Spleen (tissue), 11 donors: ENCODE data around the gene CILP2. TPM values are rescaled to one million over a fixed set of nuclear protein-coding genes. Genes with fewer than 3 reads are reported as not detected.

Experiments used
- DNase-seq: peaks from one replicate; pipeline ENCODE4 v3.0.0-alpha.2; 2020
- H3K27ac ChIP-seq, 8 donors: fragments of 200-600 bp; sonication (generic) in 7 of 8; 1 replicate in 4 of 8; 2 replicates in 4 of 8; pipeline versions ENCODE4 v1.5.0 to v1.8.0; 2016 to 2021; ENCODE audit warnings: inconsistent platforms in 4 of 8, mild to moderate bottlenecking in 4 of 8, moderate library complexity in 1 of 8
- H3K27me3 ChIP-seq, 7 donors: fragments of 200-600 bp; sonication (generic) in 6 of 7; replicated peaks in 1 of 7; 1 replicate in 4 of 7; 2 replicates in 3 of 7; pipeline versions ENCODE4 v1.5.0 to v1.8.0; 2016 to 2021; ENCODE audit warnings: inconsistent platforms in 3 of 7, mild to moderate bottlenecking in 1 of 7
- H3K36me3 ChIP-seq, 6 donors: fragments of 200-600 bp; sonication (generic) in 5 of 6; 1 replicate in 4 of 6; 2 replicates in 2 of 6; pipeline versions ENCODE4 v1.5.0 to v1.8.0; 2016 to 2021; ENCODE audit warnings: inconsistent platforms in 2 of 6
- H3K4me1 ChIP-seq, 6 donors: fragments of 200-600 bp; sonication (generic) in 5 of 6; 1 replicate in 3 of 6; 2 replicates in 3 of 6; pipeline versions ENCODE4 v1.5.0 to v1.8.0; 2016 to 2021; ENCODE audit warnings: inconsistent platforms in 3 of 6
- H3K4me3 ChIP-seq, 8 donors: fragments of 200-600 bp; sonication (generic) in 7 of 8; 1 replicate in 4 of 8; 2 replicates in 4 of 8; pipeline versions ENCODE4 v1.5.0 to v1.8.0; 2016 to 2021; ENCODE audit warnings: inconsistent platforms in 4 of 8, mild to moderate bottlenecking in 4 of 8, moderate library complexity in 2 of 8
- H3K9me3 ChIP-seq, 8 donors: fragments of 200-600 bp; sonication (generic) in 7 of 8; 1 replicate in 4 of 8; 2 replicates in 4 of 8; pipeline versions ENCODE4 v1.5.0 to v1.8.0; 2016 to 2021; ENCODE audit warnings: inconsistent platforms in 4 of 8
- POLR2A ChIP-seq, 3 donors: fragments of 450-650 bp; IDR thresholded peaks; one replicate each; pipeline ENCODE4 v1.5.1; 2017; ENCODE audit warnings: antibody characterized with exemption in 3 of 3, mild to moderate bottlenecking in 1 of 3
- POLR2AphosphoS5 ChIP-seq, 3 donors: sonication (generic); formaldehyde crosslinking; IDR thresholded peaks; one replicate each; pipeline ENCODE4 v1.5.1; 2017; ENCODE audit warnings: antibody characterized with exemption in 3 of 3
- WGBS, 5 donors: extraction: QIAGEN DNeasy Blood & Tissue Kit in 3 of 5; methylation state at CpG; one replicate each; pipeline versions ENCODE4 v1.1.5 to v1.1.7; 2013 to 2018; 5-methylcytosine and 5-hydroxymethylcytosine counted together
- intact Hi-C: fragments of 100-400 bp; cut with DNase I; formaldehyde crosslinking; loops from one replicate; pipeline ENCODE4 v1.15.0; 2023; ENCODE audit warnings: low total_unique reads
- polyA plus RNA-seq, 3 donors: library from polyadenylated mRNA; stranded (reverse); fragments of 200-250 nt; gene quantifications; one replicate each; pipeline ENCODE4 v1.2.1, GENCODE V29; 2013
- total RNA-seq, 7 donors: library from RNA; depleted of rRNA in 3 of 7; stranded (reverse); fragments of >200 nt in 3 of 7; fragmentation: NEBNext Ultra II Directional in 4 of 7; extraction: Animal tissue kit (Norgen Biotek cat#: 25700) in 4 of 7; gene quantifications; one replicate each; pipeline versions ENCODE4 v1.1.0 to v1.2.1, GENCODE V29; 2016 to 2021
- TF ChIP-seq, protein P1 (sequence below), 11 experiments: fragments of 200-600 bp in 7 of 11; fragments of 450-650 bp in 4 of 11; sonication (generic) in 4 of 11; IDR thresholded peaks in 8 of 11; conservative IDR thresholded peaks in 3 of 11; 1 replicate in 7 of 11; 2 replicates in 4 of 11; pipeline versions ENCODE4 v1.4.0 to v1.8.0; 2016 to 2021; ENCODE audit warnings: antibody characterized with exemption in 11 of 11, inconsistent platforms in 4 of 11, mild to moderate bottlenecking in 1 of 11
- donor health status: healthy with polysubstance abuse.
- donor health status: DM: no; HTN: no; CAD: no; lungs with moderate emphysema.
- donor health status: DM: no; HTN: no; CAD: no.
- donor health status: Bipolar disorder and iron deficiency.
- donor health status: healthy.
- donor health status: DM: no; HTN: no; CAD: no.
- donor health status: DM: yes; HTN: yes; CAD: no.

Gene CILP2
- total and polyA plus RNA-seq, 10 donors: 0.15 to 1.3 (median 0.43) TPM; not detected in 1

DNA sequence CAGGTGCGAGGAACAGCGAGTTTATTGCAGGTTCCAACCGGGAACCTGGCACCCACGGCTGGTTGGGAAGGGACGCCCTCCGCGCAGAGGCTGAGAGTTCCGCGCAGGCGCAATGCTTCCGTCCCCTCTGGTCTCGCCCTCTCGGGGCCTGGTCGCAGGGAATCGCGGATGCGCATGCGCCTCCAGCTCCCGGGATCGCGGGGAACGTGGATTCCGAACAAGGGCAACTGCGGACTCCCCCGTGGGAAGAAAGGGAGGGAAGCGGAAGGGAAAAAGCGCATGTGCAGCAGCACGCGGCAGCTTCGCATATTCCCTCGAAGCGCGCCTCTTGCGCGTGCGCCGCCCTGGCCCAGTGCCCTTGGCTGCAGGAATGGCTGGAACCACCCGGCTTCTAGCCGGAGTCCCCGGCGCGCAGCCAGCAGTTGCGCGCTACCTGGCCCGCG, 23.8 kb upstream of the CILP2 start:
- H3K27ac ChIP-seq: peak overlapping the region in 1 of 8 donors; percentile 21
- H3K4me3 ChIP-seq: peak overlapping the region in 4 of 8 donors; percentile 3 to 84 (median 16)
- peaks cover 0 to 11% (median 0%) of the 10 kb centered on the region in 8 donors for H3K9me3 ChIP-seq
- intact Hi-C loops: no loop called here
- H3K36me3 ChIP-seq: peaks cover 0 to 4% (median 0%) of the 10 kb centered on the region in 6 donors
- H3K27me3 ChIP-seq: no peaks in the 10 kb centered on the region
- 28 to 58% (median 47%) methylated on average over 24 to 46 of the region's 46 CpGs for WGBS, 5 donors
- peak; percentile 82 for DNase-seq
- TF ChIP-seq POLR2AphosphoS5 (IDR thresholded peaks at IDR 0.05): peak in 2 of 3 donors; percentile 69 to 71
- TF ChIP-seq, protein P1, sequence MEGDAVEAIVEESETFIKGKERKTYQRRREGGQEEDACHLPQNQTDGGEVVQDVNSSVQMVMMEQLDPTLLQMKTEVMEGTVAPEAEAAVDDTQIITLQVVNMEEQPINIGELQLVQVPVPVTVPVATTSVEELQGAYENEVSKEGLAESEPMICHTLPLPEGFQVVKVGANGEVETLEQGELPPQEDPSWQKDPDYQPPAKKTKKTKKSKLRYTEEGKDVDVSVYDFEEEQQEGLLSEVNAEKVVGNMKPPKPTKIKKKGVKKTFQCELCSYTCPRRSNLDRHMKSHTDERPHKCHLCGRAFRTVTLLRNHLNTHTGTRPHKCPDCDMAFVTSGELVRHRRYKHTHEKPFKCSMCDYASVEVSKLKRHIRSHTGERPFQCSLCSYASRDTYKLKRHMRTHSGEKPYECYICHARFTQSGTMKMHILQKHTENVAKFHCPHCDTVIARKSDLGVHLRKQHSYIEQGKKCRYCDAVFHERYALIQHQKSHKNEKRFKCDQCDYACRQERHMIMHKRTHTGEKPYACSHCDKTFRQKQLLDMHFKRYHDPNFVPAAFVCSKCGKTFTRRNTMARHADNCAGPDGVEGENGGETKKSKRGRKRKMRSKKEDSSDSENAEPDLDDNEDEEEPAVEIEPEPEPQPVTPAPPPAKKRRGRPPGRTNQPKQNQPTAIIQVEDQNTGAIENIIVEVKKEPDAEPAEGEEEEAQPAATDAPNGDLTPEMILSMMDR (IDR thresholded peaks at IDR 0.05 in 8 of 11, conservative IDR thresholded peaks at IDR 0.05 in 3 of 11): no peak
- H3K4me1 ChIP-seq: peaks cover 15 to 48% (median 36%) of the 10 kb centered on the region in 6 donors

DNA sequence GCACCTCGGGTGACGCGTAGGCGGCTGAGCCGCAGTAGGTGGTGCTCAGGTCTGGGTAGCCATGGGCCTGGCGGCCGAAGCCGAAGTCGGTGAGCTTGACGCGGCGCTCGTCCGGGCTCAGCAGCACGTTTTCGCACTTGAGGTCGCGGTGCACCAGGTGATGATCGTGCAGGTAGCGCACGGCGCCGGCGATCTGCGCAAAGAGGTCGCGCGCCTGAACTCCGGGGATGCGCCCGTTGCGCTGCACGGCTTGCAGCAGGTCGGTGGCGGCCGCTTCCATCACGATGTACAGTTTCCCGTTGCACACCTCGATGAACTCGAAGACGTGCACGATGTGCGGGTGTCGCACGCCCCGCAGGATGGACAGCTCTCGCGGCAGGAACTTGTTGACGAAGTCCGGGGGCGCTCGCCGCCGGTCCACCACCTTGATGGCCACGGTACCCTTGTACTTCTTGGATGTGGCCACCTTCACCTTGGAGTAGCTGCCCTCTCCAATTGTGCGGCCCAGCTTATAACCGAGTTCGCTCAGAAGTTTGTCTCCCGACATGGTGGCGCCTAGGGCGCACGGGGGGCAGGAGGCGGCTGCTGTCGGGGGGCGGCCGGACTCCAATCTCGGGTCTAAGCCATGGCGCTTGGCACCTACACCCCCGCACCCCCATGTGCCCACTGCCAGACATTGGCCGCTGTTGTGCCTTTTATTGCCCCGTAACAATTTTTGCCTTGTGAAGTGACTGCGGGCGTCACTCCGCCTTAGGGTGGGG, 23.0 kb upstream of the CILP2 start, which contains the start of gene TSSK6:
Gene TSSK6 (minus strand): TSS at position 668 of the 761 bp plus-strand sequence. CDS start 121 bp downstream, at position 547.
- no peak for TF ChIP-seq POLR2AphosphoS5 (IDR thresholded peaks at IDR 0.05)
- TF ChIP-seq, protein P1 (IDR thresholded peaks at IDR 0.05 in 8 of 11, conservative IDR thresholded peaks at IDR 0.05 in 3 of 11): no peak
- TF ChIP-seq POLR2A (IDR thresholded peaks at IDR 0.05): no peak
- H3K9me3 ChIP-seq: peaks cover 0 to 11% (median 0%) of the 10 kb centered on the region in 8 donors
- H3K27ac ChIP-seq: peak within 1 kb of the TSS; percentile 63 to 94 (median 89)
- WGBS, 5 donors: 87 to 94% (median 89%) methylated on average over 55 to 74 of the region's 74 CpGs
- H3K27me3 ChIP-seq: no peaks in the 10 kb centered on the region
- peaks cover 0 to 12% (median 6%) of the 10 kb centered on the region in 6 donors for H3K36me3 ChIP-seq
- H3K4me1 ChIP-seq: peaks cover 15 to 54% (median 40%) of the 10 kb centered on the region in 6 donors
- peak within 1 kb of the TSS; percentile 63 to 88 (median 84) for H3K4me3 ChIP-seq
- intact Hi-C loops: no loop called here
- peak; percentile 81 for DNase-seq

DNA sequence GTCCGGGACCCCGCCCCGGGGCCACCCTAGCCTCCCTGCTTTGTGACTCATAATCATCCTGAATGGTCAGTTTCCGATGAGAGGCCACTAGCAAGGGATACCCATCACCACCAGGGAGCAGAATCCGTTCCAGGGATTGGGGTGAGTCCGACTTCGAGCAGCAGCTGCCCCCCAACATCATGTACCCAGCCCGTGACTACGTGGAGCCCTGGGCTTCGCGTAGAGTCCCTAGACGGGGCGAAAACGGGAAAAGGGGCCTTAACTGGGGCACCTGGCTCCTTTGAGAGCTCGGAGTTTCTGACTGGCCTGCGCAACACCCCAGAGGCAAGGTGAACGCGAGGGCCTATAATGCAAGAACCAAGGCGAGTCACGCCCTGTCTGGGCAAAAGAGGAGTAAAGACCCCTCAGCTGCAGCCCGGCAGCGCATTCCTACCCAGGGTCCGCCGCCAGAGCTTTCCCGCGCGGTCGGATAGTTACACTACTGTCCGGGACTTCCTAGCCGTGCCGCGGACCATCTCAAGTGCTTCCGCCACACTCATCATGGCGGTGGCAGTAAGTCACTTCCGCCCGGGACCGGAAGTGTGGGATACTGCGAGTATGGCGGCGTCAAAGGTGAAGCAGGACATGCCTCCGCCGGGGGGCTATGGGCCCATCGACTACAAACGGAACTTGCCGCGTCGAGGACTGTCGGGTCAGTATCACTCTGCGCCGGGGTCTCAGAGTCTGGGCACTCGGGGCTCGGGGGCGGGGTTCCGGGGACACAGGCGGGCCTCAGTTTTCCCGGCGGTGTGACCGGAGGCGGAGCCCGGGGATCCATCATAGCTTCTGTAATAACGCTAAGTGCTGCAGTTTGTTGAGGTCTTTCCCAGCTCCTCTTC, 22.2 kb upstream of the CILP2 start, which contains the start of gene NDUFA13:
Gene NDUFA13 (plus strand): TSS at position 584 of the 878 bp plus-strand sequence. CDS start 14 bp downstream, at position 598.
- H3K9me3 ChIP-seq: peaks cover 0 to 11% (median 0%) of the 10 kb centered on the region in 8 donors
- intact Hi-C loops: no loop called here
- peak within 1 kb of the TSS; percentile 63 to 94 (median 89) for H3K27ac ChIP-seq
- 6 to 17% (median 8%) methylated on average over 24 to 61 of the region's 61 CpGs for WGBS, 5 donors
- peaks cover 0 to 20% (median 9%) of the 10 kb centered on the region in 6 donors for H3K36me3 ChIP-seq
- H3K4me1 ChIP-seq: peaks cover 15 to 62% (median 46%) of the 10 kb centered on the region in 6 donors
- TF ChIP-seq POLR2AphosphoS5 (IDR thresholded peaks at IDR 0.05) (peak; percentile 100), POLR2A (IDR thresholded peaks at IDR 0.05) (peak in 1 of 3 donors; percentile 40)
- TF ChIP-seq, protein P1 (IDR thresholded peaks at IDR 0.05 in 8 of 11, conservative IDR thresholded peaks at IDR 0.05 in 3 of 11): peak in 2 of 11 experiments; percentile 1 to 10
- no peaks in the 10 kb centered on the region for H3K27me3 ChIP-seq
- peak within 1 kb of the TSS; percentile 63 to 88 (median 84) for H3K4me3 ChIP-seq
- DNase-seq: peak; percentile 96
